GM23338 (cell line): Measurements from ENCODE around the gene TMPRSS9. TPM values are rescaled to one million over a fixed set of nuclear protein-coding genes. Genes with fewer than 3 reads are reported as not detected.

Source experiments
- ATAC-seq: fragments of 200-7000 bp; cut with Tn5 transposase; 3 replicates; pipeline ENCODE4 v1.9.1; 2020
- DNase-seq: peaks from one replicate; pipeline ENCODE4 v3.0.0-alpha.2; 2015; ENCODE audit warnings: low spot score
- H2AFZ ChIP-seq: fragments of 200-600 bp; sonication (generic); 2 replicates; pipeline ENCODE4 v1.8.0; 2016; ENCODE audit warnings: antibody characterized with exemption, mild to moderate bottlenecking, moderate library complexity
- H3F3A ChIP-seq: fragments of 200-600 bp; sonication (generic); replicated peaks from 2 replicates; pipeline ENCODE4 v1.8.0; 2017; ENCODE audit warnings: antibody characterized with exemption, mixed run types, low read depth
- H3K27ac ChIP-seq: fragments of 200-600 bp; sonication (generic); 2 replicates; pipeline ENCODE4 v1.6.1; 2016; ENCODE audit warnings: low read depth
- H3K27me3 ChIP-seq: fragments of 200-600 bp; sonication (generic); 2 replicates; pipeline ENCODE4 v1.8.0; 2016; ENCODE audit warnings: mild to moderate bottlenecking, mixed run types, moderate library complexity; ENCODE audit not compliant: insufficient read depth
- H3K36me3 ChIP-seq: fragments of 200-600 bp; sonication (generic); 2 replicates; pipeline ENCODE4 v1.8.0; 2016; ENCODE audit warnings: mild to moderate bottlenecking; ENCODE audit not compliant: insufficient read depth
- H3K4me1 ChIP-seq: fragments of 200-600 bp; sonication (generic); 2 replicates; pipeline ENCODE4 v1.8.0; 2016; ENCODE audit warnings: mild to moderate bottlenecking, moderate library complexity; ENCODE audit not compliant: insufficient read depth
- H3K4me2 ChIP-seq: fragments of 200-600 bp; sonication (generic); 2 replicates; pipeline ENCODE4 v1.7.1; 2017; ENCODE audit warnings: mixed run types
- H3K4me3 ChIP-seq: fragments of 200-600 bp; sonication (generic); 2 replicates; pipeline ENCODE4 v1.6.1; 2016; ENCODE audit warnings: mixed run types
- H3K79me2 ChIP-seq: fragments of 200-600 bp; sonication (generic); replicated peaks from 2 replicates; pipeline ENCODE4 v1.8.0; 2017; ENCODE audit warnings: mild to moderate bottlenecking; ENCODE audit not compliant: insufficient read depth
- H3K9me2 ChIP-seq: fragments of 200-600 bp; sonication (generic); 2 replicates; pipeline ENCODE4 v1.8.0; 2017; ENCODE audit not compliant: insufficient read depth
- H4K20me1 ChIP-seq: fragments of 200-600 bp; sonication (generic); replicated peaks from 2 replicates; pipeline ENCODE4 v1.8.0; 2017; ENCODE audit warnings: mild to moderate bottlenecking; ENCODE audit not compliant: insufficient read depth
- H3K27ac Mint-ChIP-seq: 2 replicates; pipeline ENCODE4 v1.8.0; 2020; ENCODE audit warnings: inconsistent platforms, mild to moderate bottlenecking, moderate library complexity, mixed read lengths
- H3K27me3 Mint-ChIP-seq: 3 replicates; pipeline ENCODE4 v1.8.0; 2022; ENCODE audit warnings: low read depth, mild to moderate bottlenecking, moderate library complexity, mixed read lengths, inconsistent platforms; ENCODE audit not compliant: insufficient read depth, poor library complexity
- H3K36me3 Mint-ChIP-seq: 3 replicates; pipeline ENCODE4 v1.8.0; 2021; ENCODE audit warnings: low read depth, mild to moderate bottlenecking, inconsistent platforms, moderate library complexity, mixed read lengths
- H3K4me1 Mint-ChIP-seq: 3 replicates; pipeline ENCODE4 v1.8.0; 2020; ENCODE audit warnings: mild to moderate bottlenecking, inconsistent platforms, mixed read lengths
- H3K4me3 Mint-ChIP-seq: 3 replicates; pipeline ENCODE4 v1.8.0; 2021; ENCODE audit warnings: moderate library complexity, mild to moderate bottlenecking, inconsistent platforms, mixed read lengths
- H3K9me3 Mint-ChIP-seq: 3 replicates; pipeline ENCODE4 v1.8.0; 2020; ENCODE audit warnings: moderate library complexity, mild to moderate bottlenecking, inconsistent platforms, mixed read lengths
- CREB1 ChIP-seq: fragments of 250-450 bp; sonication (Bioruptor Pico); IDR thresholded peaks from 2 replicates; pipeline ENCODE4 v1.5.0; 2020; ENCODE audit warnings: low read depth, mild to moderate bottlenecking, moderate library complexity
- CTCF ChIP-seq, 2 experiments: fragments of 200-600 bp in 1 of 2; sonication (generic) in 1 of 2; conservative IDR thresholded peaks; 2 replicates each; pipeline versions ENCODE4 v1.5.1 to v1.6.1; 2016 to 2017; ENCODE audit warnings: antibody characterized with exemption in 2 of 2, low read depth in 2 of 2, mild to moderate bottlenecking in 2 of 2, moderate library complexity in 1 of 2
- EZH2phosphoT487 ChIP-seq: fragments of 200-600 bp; sonication (generic); IDR thresholded peaks from one replicate; pipeline ENCODE4 v1.8.1; 2018; ENCODE audit warnings: antibody characterized with exemption; ENCODE audit not compliant: unreplicated experiment
- POLR2AphosphoS5 ChIP-seq: IDR thresholded peaks from 2 replicates; pipeline ENCODE4 v1.6.1; 2016; ENCODE audit warnings: antibody characterized with exemption, low read depth
- REST ChIP-seq: IDR thresholded peaks from one replicate; pipeline ENCODE4 v1.6.1; 2018; ENCODE audit warnings: antibody characterized with exemption; ENCODE audit not compliant: unreplicated experiment
- ZNF114 ChIP-seq: fragments of 250-450 bp; sonication (Bioruptor Pico); IDR thresholded peaks from 2 replicates; pipeline ENCODE4 v1.5.0; 2020; ENCODE audit warnings: mild to moderate bottlenecking, moderate library complexity
- ZNF331 ChIP-seq: fragments of 250-450 bp; sonication (Bioruptor Pico); IDR thresholded peaks from 2 replicates; pipeline ENCODE4 v1.5.0; 2020; ENCODE audit warnings: low read depth, mild to moderate bottlenecking, moderate library complexity
- ZNF462 ChIP-seq: fragments of 250-450 bp; sonication (Bioruptor Pico); IDR thresholded peaks from 2 replicates; pipeline ENCODE4 v1.5.0; 2020; ENCODE audit warnings: mild to moderate bottlenecking, moderate library complexity
- polyA plus RNA-seq: library from polyadenylated mRNA; unstranded; fragments of >200 nt; fragmentation: Nextera tagmentation; extraction: Ambion mirVana; gene quantifications from 2 replicates; pipeline ENCODE4 v1.2.1, GENCODE V29; 2016
- total RNA-seq: library from RNA; depleted of rRNA; stranded (reverse); fragments of >200 nt; shearing (Covaris generic); gene quantifications from 2 replicates; pipeline ENCODE4 v1.2.3, GENCODE V29; 2014

Gene TMPRSS9
- total and polyA plus RNA-seq, 2 experiments from 2014 or later = 0.05 to 0.28 TPM

- TF ChIP-seq REST (no peak), EZH2phosphoT487 (no peak)
Observed at GRCh38 chr19:2413159-2413558, 53.1 kb downstream of the TMPRSS9 start (continued).

GRCh38 chr19:2413629-2414028 lies 53.6 kb downstream of the TMPRSS9 start:
- Histone ChIP-seq H3K4me1 (no peaks in the 10 kb centered on the region), H4K20me1 (no peaks in the 10 kb centered on the region), H3K27ac (no peak overlapping the region), H3K27me3 (no peaks in the 10 kb centered on the region), H3K4me2 (no peak overlapping the region), H3K79me2 (no peaks in the 10 kb centered on the region), H3K36me3 (no peaks in the 10 kb centered on the region), H3K4me3 (no peak overlapping the region), H3K9me2 (no peaks in the 10 kb centered on the region), H3F3A (no peaks in the 10 kb centered on the region), H2AFZ (no peak overlapping the region)
- Mint-ChIP-seq H3K9me3 (peaks cover 5% of the 10 kb centered on the region), H3K27me3 (peaks cover 8% of the 10 kb centered on the region), H3K4me3 (no peak overlapping the region), H3K4me1 (no peaks in the 10 kb centered on the region), H3K27ac (no peak overlapping the region), H3K36me3 (peaks cover 4% of the 10 kb centered on the region; the same call in 2 of the 3 replicates)
- ATAC-seq (no peak), DNase-seq (no peak)
- TF ChIP-seq ZNF114 (CRISPR knock-in tag) = no peak

GRCh38 chr19:2415281-2415972 lies 55.4 kb downstream of the TMPRSS9 start:
- no peaks in the 10 kb centered on the region for H3K79me2 ChIP-seq
- H3K9me3 Mint-ChIP-seq = peaks cover 3% of the 10 kb centered on the region; the same call in 2 of the 3 replicates
- DNase-seq = peak; percentile 35
- no peaks in the 10 kb centered on the region for H3K36me3 ChIP-seq
- no peaks in the 10 kb centered on the region for H3K4me1 ChIP-seq
- H2AFZ ChIP-seq = no peak overlapping the region
- no peaks in the 10 kb centered on the region for H3K9me2 ChIP-seq
- H3K27ac Mint-ChIP-seq = no peak overlapping the region
- H3K27me3 Mint-ChIP-seq = peaks cover 13% of the 10 kb centered on the region
- ATAC-seq = peak; percentile 84
- no peaks in the 10 kb centered on the region for H3K4me1 Mint-ChIP-seq
- no peak overlapping the region for H3K4me2 ChIP-seq
- H3K27me3 ChIP-seq = no peaks in the 10 kb centered on the region
- H3K4me3 ChIP-seq = no peak overlapping the region
- H3F3A ChIP-seq = no peaks in the 10 kb centered on the region
- H3K36me3 Mint-ChIP-seq = peaks cover 4% of the 10 kb centered on the region; the same call in 2 of the 3 replicates
- no peak overlapping the region for H3K4me3 Mint-ChIP-seq
- H3K27ac ChIP-seq = no peak overlapping the region
- no peaks in the 10 kb centered on the region for H4K20me1 ChIP-seq
- TF ChIP-seq CREB1 (no peak), CTCF (conservative IDR thresholded peaks at IDR 0.05; ENCODE audit: low read depth in 2 of 2) (no peak), ZNF462 (CRISPR knock-in tag) (no peak), ZNF331 (CRISPR knock-in tag) (no peak), POLR2AphosphoS5 (no peak)
